ENCODE measurements around the gene IQGAP2.
"Not testable (repeated sequence)": the region's sequence is repeated elsewhere in the genome, so short reads cannot be mapped to it uniquely, and the experiment has no call there.

IQGAP2 gene

DNA sequence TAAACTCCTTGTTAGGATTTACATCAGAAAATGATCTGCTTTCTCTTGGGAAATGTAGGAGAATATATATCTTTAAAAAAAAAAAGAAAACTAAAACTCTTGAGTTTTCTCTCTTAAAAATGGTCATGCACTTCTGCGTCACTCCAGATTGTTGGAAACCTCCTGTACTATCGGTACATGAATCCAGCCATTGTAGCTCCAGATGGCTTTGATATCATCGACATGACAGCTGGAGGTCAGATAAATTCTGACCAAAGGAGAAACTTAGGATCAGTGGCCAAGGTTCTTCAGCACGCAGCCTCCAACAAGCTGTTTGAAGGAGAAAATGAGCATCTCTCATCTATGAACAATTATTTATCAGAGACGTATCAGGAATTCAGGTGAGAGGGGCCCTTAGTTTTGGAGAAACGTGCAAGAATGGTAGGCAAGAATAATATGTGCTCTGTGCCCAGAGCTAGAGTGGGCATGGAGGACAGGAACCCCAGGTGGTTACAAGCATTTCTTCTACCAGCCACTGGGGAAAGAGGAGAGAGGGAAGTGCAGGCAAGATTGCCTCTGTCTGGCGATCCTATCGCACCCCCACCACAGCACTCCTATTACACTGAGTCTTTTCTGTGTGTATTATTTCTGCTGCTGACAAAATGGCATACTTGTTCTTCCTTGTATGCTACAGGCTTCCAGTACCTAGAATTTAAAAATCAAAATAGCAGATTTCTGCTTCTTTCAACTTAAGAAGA lies 271.4 kb downstream of the IQGAP2 start:
- Histone ChIP-seq H3K9ac (ENCODE audit: low read depth in 1 of 2, low read length in 2 of 2) (no peak overlapping the region), H3K27me3 (ENCODE audit: control insufficient read depth in 2 of 2, insufficient read depth in 2 of 2, low read length in 2 of 2) (no peaks in the 10 kb centered on the region), H3K4me3 (ENCODE audit: low read length in 2 of 2) (no peak overlapping the region), H3K36me3 (ENCODE audit: control insufficient read depth in 2 of 2, insufficient read depth in 2 of 2, low read length in 2 of 2) (peaks cover 16 to 43% of the 10 kb centered on the region in 2 donors), H3K27ac (ENCODE audit: low read depth in 2 of 2, low read length in 2 of 2) (no peak overlapping the region), H3K4me1 (ENCODE audit: control insufficient read depth in 2 of 2, insufficient read depth in 2 of 2, low read length in 2 of 2) (no peaks in the 10 kb centered on the region), H3K9me3 (ENCODE audit: control insufficient read depth in 2 of 2, low read length in 2 of 2) (no peaks in the 10 kb centered on the region)

GRCh38 chr5:76675364-76675763 lies 272.3 kb downstream of the IQGAP2 start:
- Histone ChIP-seq H3K27me3 (ENCODE audit: control insufficient read depth in 2 of 2, insufficient read depth in 2 of 2, low read length in 2 of 2) (no peaks in the 10 kb centered on the region), H3K9ac (ENCODE audit: low read depth in 1 of 2, low read length in 2 of 2) (no peak overlapping the region), H3K9me3 (ENCODE audit: control insufficient read depth in 2 of 2, low read length in 2 of 2) (no peaks in the 10 kb centered on the region), H3K36me3 (ENCODE audit: control insufficient read depth in 2 of 2, insufficient read depth in 2 of 2, low read length in 2 of 2) (peaks cover 16 to 42% of the 10 kb centered on the region in 2 donors), H3K27ac (ENCODE audit: low read depth in 2 of 2, low read length in 2 of 2) (no peak overlapping the region), H3K4me3 (ENCODE audit: low read length in 2 of 2) (no peak overlapping the region), H3K4me1 (ENCODE audit: control insufficient read depth in 2 of 2, insufficient read depth in 2 of 2, low read length in 2 of 2) (no peaks in the 10 kb centered on the region)

GRCh38 chr5:76677849-76678472 lies 274.9 kb downstream of the IQGAP2 start:
- no peaks in the 10 kb centered on the region for H3K27me3 ChIP-seq (ENCODE audit: control insufficient read depth in 2 of 2, insufficient read depth in 2 of 2, low read length in 2 of 2)
- H3K9me3 ChIP-seq (ENCODE audit: control insufficient read depth in 2 of 2, low read length in 2 of 2) = no peaks in the 10 kb centered on the region
- no peak overlapping the region for H3K9ac ChIP-seq (ENCODE audit: low read depth in 1 of 2, low read length in 2 of 2)
- H3K4me3 ChIP-seq (ENCODE audit: low read length in 2 of 2) = no peak overlapping the region
- peaks cover 16 to 32% of the 10 kb centered on the region in 2 donors for H3K36me3 ChIP-seq (ENCODE audit: control insufficient read depth in 2 of 2, insufficient read depth in 2 of 2, low read length in 2 of 2)
- no peaks in the 10 kb centered on the region for H3K4me1 ChIP-seq (ENCODE audit: control insufficient read depth in 2 of 2, insufficient read depth in 2 of 2, low read length in 2 of 2)
- H3K27ac ChIP-seq (ENCODE audit: low read depth in 2 of 2, low read length in 2 of 2) = no peak overlapping the region

- H3K27ac ChIP-seq (ENCODE audit: low read depth in 2 of 2, low read length in 2 of 2) = peak overlapping the region in 1 of 2 donors; percentile 6
- no peaks in the 10 kb centered on the region for H3K27me3 ChIP-seq (ENCODE audit: control insufficient read depth in 2 of 2, insufficient read depth in 2 of 2, low read length in 2 of 2)
- H3K9ac ChIP-seq (ENCODE audit: low read depth in 1 of 2, low read length in 2 of 2) = no peak overlapping the region
- peaks cover 16 to 32% of the 10 kb centered on the region in 2 donors for H3K36me3 ChIP-seq (ENCODE audit: control insufficient read depth in 2 of 2, insufficient read depth in 2 of 2, low read length in 2 of 2)
- no peaks in the 10 kb centered on the region for H3K9me3 ChIP-seq (ENCODE audit: control insufficient read depth in 2 of 2, low read length in 2 of 2)
- no peak overlapping the region for H3K4me3 ChIP-seq (ENCODE audit: low read length in 2 of 2)
- H3K4me1 ChIP-seq (ENCODE audit: control insufficient read depth in 2 of 2, insufficient read depth in 2 of 2, low read length in 2 of 2) = peaks cover 0 to 2% of the 10 kb centered on the region in 2 donors
Observed at GRCh38 chr5:76679231-76679630, 276.1 kb downstream of the IQGAP2 start.

GRCh38 chr5:76680826-76681225 lies 277.7 kb downstream of the IQGAP2 start:
- peaks cover 7 to 20% of the 10 kb centered on the region in 2 donors for H3K36me3 ChIP-seq (ENCODE audit: control insufficient read depth in 2 of 2, insufficient read depth in 2 of 2, low read length in 2 of 2)
- not testable (repeated sequence) for H3K27me3 ChIP-seq (ENCODE audit: control insufficient read depth in 2 of 2, insufficient read depth in 2 of 2, low read length in 2 of 2); H3K4me1 ChIP-seq (ENCODE audit: control insufficient read depth in 2 of 2, insufficient read depth in 2 of 2, low read length in 2 of 2); H3K27ac ChIP-seq (ENCODE audit: low read depth in 2 of 2, low read length in 2 of 2); H3K9me3 ChIP-seq (ENCODE audit: control insufficient read depth in 2 of 2, low read length in 2 of 2); H3K9ac ChIP-seq (ENCODE audit: low read depth in 1 of 2, low read length in 2 of 2); H3K4me3 ChIP-seq (ENCODE audit: low read length in 2 of 2)

DNA sequence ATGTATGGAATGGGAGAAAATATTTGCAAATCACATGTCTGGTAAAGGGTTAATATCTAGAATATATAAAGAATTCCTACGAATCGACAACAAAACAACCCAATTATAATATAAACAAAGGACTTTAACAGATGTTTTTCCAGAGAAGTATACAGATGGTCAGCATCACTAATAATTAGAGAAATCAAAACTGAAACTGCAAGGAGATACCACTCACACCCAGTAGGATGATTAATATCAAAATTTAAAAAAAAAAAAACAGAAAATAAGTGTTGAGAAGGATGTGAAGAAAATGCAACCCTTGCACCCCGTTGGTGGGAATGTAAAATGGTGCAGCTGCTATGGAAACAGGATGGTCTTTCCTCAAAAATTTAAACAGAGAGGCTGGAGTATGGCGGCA lies 278.2 kb downstream of the IQGAP2 start:
- H3K9me3 ChIP-seq (ENCODE audit: control insufficient read depth in 2 of 2, low read length in 2 of 2) = no peaks in the 10 kb centered on the region
- H3K9ac ChIP-seq (ENCODE audit: low read depth in 1 of 2, low read length in 2 of 2) = no peak overlapping the region
- peaks cover 0 to 5% of the 10 kb centered on the region in 2 donors for H3K4me1 ChIP-seq (ENCODE audit: control insufficient read depth in 2 of 2, insufficient read depth in 2 of 2, low read length in 2 of 2)
- no peak overlapping the region for H3K4me3 ChIP-seq (ENCODE audit: low read length in 2 of 2)
- no peak overlapping the region for H3K27ac ChIP-seq (ENCODE audit: low read depth in 2 of 2, low read length in 2 of 2)
- H3K36me3 ChIP-seq (ENCODE audit: control insufficient read depth in 2 of 2, insufficient read depth in 2 of 2, low read length in 2 of 2) = peaks cover 7 to 18% of the 10 kb centered on the region in 2 donors
- H3K27me3 ChIP-seq (ENCODE audit: control insufficient read depth in 2 of 2, insufficient read depth in 2 of 2, low read length in 2 of 2) = no peaks in the 10 kb centered on the region

- Histone ChIP-seq H3K36me3 (ENCODE audit: control insufficient read depth in 2 of 2, insufficient read depth in 2 of 2, low read length in 2 of 2) (peaks cover 7 to 12% of the 10 kb centered on the region in 2 donors), H3K9me3 (ENCODE audit: control insufficient read depth in 2 of 2, low read length in 2 of 2) (no peaks in the 10 kb centered on the region), H3K4me3 (ENCODE audit: low read length in 2 of 2) (no peak overlapping the region), H3K4me1 (ENCODE audit: control insufficient read depth in 2 of 2, insufficient read depth in 2 of 2, low read length in 2 of 2) (peaks cover 0 to 5% of the 10 kb centered on the region in 2 donors), H3K9ac (ENCODE audit: low read depth in 1 of 2, low read length in 2 of 2) (no peak overlapping the region), H3K27ac (ENCODE audit: low read depth in 2 of 2, low read length in 2 of 2) (no peak overlapping the region), H3K27me3 (ENCODE audit: control insufficient read depth in 2 of 2, insufficient read depth in 2 of 2, low read length in 2 of 2) (no peaks in the 10 kb centered on the region)
Observed at GRCh38 chr5:76682387-76682786, 279.3 kb downstream of the IQGAP2 start.

- H3K4me1 ChIP-seq (ENCODE audit: control insufficient read depth in 2 of 2, insufficient read depth in 2 of 2, low read length in 2 of 2) = peaks cover 0 to 5% of the 10 kb centered on the region in 2 donors
- H3K36me3 ChIP-seq (ENCODE audit: control insufficient read depth in 2 of 2, insufficient read depth in 2 of 2, low read length in 2 of 2) = peaks cover 3 to 4% of the 10 kb centered on the region in 2 donors
- H3K9me3 ChIP-seq (ENCODE audit: control insufficient read depth in 2 of 2, low read length in 2 of 2) = no peaks in the 10 kb centered on the region
- H3K9ac ChIP-seq (ENCODE audit: low read depth in 1 of 2, low read length in 2 of 2) = no peak overlapping the region
- H3K27me3 ChIP-seq (ENCODE audit: control insufficient read depth in 2 of 2, insufficient read depth in 2 of 2, low read length in 2 of 2) = no peaks in the 10 kb centered on the region
- peak overlapping the region in 1 of 2 donors; percentile 14 for H3K27ac ChIP-seq (ENCODE audit: low read depth in 2 of 2, low read length in 2 of 2)
- no peak overlapping the region for H3K4me3 ChIP-seq (ENCODE audit: low read length in 2 of 2)
Observed at GRCh38 chr5:76683816-76684731, 281.0 kb downstream of the IQGAP2 start.

DNA sequence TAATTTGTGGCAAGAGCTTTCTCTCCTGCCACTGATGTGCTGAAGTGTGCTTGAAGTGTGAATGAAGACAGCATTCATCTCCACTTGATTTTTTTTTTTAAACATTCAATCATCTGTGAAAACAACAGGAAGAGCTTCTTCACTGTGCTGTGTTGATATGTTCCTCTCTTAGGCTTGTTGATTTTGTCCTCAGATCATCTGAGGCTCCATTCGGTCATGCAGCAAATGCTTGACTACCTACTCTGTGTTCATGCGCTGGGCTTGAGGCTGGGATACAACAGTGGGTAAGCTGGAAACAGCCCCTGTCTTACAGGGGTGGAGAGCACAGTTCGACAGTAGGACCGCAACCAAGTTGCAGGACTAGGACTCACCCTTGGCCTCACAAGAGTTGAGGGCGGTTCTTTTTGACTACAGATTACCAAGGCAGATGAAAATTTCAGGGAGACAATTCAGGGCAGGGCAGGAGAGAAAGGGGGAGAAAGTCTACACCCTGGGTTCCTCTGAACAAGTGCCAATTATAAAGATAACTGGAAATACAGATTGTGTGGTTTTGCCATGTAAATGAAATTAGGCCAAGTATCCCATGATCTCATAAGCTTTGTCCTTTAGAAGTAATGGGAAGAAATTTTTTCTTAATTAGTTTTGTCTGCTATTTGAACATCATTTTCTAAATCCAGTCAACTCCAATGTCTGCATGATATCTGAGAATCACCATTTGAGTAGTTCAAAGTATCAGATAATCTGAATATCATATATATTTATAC lies 281.9 kb downstream of the IQGAP2 start:
- Histone ChIP-seq H3K27ac (ENCODE audit: low read depth in 2 of 2, low read length in 2 of 2) (peak overlapping the region in 1 of 2 donors; percentile 14), H3K9me3 (ENCODE audit: control insufficient read depth in 2 of 2, low read length in 2 of 2) (no peaks in the 10 kb centered on the region), H3K27me3 (ENCODE audit: control insufficient read depth in 2 of 2, insufficient read depth in 2 of 2, low read length in 2 of 2) (no peaks in the 10 kb centered on the region), H3K9ac (ENCODE audit: low read depth in 1 of 2, low read length in 2 of 2) (no peak overlapping the region), H3K36me3 (ENCODE audit: control insufficient read depth in 2 of 2, insufficient read depth in 2 of 2, low read length in 2 of 2) (peaks cover 3 to 4% of the 10 kb centered on the region in 2 donors), H3K4me1 (ENCODE audit: control insufficient read depth in 2 of 2, insufficient read depth in 2 of 2, low read length in 2 of 2) (peaks cover 0 to 5% of the 10 kb centered on the region in 2 donors), H3K4me3 (ENCODE audit: low read length in 2 of 2) (no peak overlapping the region)
